ENCODE results near the gene RASGRF1.

RASGRF1 gene

DNA sequence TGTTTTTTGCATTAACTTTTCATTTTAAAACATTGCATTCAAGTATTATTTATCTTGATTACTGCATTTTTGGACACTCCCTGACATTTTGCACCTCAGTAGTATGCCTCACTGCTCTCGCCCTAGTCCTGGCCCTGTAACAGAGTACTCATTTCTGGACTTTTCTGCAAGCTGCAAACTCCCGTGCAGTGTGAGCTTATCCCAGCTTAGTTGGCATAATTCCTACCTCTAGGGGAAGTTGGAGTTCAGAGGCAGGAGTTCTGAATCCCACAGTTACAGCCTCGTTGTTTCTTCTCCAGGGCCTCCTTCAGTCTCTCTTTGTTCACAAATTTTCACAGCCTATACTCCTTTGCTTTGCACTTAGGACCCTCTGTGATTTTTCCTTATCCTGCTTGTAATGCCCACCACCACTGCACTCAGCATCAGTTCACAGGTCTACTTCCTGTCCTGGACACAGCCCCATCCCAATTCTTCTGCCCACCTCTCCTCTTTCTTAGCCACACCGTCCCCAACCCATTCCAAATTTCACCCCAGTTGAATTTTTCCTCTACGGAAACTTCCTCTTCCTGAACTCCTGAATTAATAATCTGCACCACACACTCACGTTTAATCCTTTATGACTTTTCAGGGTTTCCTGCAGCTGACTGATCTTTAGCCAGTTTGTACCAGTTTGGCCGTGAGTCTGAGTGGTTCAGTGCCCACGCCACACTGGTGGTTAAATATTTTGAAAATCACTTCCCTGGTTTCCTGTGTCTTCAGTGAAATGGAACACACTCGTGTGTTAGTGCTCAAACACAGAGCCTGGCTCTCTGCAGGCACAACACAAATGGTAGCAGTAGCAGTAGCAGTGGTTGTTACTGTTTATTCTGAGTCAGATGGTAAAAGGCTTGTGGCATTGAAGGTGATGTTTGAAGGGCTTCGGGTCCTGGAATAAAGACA, 139.4 kb downstream of the RASGRF1 start:
- no peak for DNase-seq (ENCODE audit: low read depth)

DNA sequence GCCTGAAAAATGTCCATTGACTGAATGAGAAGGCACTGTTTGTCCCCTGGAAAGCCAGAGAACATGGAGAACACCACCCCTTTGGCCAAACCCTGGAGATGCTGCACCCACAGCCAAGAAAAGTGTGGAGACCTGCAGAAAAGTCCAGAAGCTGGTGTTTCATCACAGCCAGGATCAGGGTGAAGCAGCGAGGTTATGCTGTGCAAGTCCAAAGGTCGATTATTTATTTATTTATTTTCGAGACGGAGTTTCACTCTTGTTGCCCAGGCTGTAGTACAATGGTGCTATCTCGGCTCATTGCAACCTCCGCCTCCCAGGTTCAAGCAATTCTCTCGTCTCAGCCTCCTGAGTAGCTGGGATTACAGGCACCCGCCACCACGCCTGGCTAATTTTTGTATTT, 140.2 kb downstream of the RASGRF1 start:
- DNase-seq (ENCODE audit: low read depth) = no peak

DNA sequence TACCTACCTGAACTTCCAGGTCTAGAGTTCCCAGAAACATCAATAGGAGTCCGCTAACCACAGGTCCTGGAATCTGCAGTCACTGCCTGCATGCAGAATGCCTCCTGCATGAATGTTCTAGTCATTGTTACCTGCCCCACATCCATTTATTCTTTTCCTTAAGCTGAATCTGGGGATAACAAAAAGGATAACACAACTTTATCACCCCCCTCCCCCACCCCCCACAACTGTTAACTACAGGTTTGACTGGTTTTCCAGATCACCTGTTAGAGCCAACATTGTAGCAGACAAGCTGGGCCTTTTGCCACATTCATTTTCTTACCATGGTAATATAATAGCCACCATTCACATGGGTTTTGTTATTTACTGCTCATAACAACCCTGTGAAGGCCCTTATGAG, 141.1 kb downstream of the RASGRF1 start:
- no peak for DNase-seq (ENCODE audit: low read depth)

DNA sequence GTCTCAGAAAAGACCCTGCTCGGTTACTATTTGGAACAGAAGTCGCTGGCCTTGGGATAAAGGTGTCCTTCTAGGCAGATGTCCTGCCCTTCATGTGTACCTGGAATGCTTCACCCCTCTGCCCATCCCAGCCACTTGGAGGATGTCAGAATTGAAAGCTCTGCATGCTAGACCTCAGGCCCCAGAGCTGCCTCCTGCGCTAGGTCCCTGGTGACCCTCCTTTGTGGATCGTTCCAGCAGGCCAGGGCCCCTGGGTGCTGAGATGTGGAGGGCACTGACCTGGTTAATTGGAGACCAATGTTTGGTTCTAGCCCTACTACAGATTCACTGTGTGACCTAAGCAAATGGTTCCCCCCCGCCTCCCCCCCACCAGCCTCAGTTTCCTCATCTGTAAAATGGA, 143.1 kb downstream of the RASGRF1 start:
- no peak for DNase-seq (ENCODE audit: low read depth)

DNA sequence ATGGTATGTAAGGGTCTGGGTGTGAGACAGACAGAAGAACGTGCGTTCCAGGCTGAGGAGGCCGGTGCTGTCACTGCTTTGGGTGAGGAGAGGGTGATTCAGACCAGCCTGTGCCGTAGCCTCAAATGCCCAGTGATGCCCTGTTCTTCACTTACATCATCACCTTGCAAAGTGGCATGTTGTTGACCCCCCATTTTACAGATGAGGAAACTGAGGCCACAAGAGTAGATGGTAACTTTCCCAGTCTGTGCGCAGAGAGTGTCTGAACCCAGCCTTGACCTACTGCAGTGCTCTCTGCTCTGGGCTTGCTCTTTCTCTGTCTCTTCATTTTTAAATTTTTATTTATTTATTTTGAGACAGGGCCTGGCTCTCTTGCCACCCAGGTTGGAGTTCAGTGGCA, 144.1 kb downstream of the RASGRF1 start:
- no peak for DNase-seq (ENCODE audit: low read depth)

DNA sequence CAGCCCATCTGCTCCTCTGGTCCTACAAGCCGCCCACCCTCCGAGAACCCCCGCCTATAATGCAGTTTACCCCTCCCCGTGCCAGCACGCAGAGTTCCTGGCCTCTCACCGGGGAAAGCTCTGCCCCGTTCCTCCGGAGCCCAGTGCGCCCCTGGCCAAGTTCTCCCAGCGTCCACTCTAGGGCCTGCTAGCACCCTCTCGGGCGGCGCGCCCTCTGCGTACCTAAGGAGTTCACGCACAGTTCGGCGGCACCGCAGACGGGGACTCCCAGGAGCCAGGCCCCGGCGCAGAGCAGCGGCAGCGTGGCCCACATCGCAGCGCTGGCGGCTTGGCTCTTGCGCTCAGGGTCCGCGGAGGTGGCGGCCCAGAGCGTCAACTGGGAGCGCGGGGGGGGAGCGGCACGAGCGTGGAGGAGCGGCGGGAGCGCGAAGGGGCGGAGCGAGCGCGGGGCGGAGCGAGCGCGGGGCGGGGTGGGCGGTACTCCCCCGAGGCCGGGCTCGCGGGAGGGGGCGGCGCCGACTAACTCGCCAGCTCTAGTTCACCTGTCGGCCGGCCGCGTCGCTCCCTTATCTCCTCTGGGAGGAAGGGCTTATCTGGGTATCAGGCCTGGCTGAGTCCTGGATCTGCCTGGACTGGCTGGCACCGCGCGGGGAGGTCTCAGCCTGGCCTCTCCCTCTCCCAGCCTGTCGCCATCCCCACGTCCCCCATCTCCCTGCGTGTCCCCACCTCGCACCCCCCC, 145.7 kb downstream of the RASGRF1 start, which contains the start of gene CTSH:
CTSH (minus strand) TSS at position 378 of the 739 bp plus-strand sequence; CDS start at position 313, 65 bp downstream.
- peak; percentile 59 for DNase-seq (ENCODE audit: low read depth)

DNA sequence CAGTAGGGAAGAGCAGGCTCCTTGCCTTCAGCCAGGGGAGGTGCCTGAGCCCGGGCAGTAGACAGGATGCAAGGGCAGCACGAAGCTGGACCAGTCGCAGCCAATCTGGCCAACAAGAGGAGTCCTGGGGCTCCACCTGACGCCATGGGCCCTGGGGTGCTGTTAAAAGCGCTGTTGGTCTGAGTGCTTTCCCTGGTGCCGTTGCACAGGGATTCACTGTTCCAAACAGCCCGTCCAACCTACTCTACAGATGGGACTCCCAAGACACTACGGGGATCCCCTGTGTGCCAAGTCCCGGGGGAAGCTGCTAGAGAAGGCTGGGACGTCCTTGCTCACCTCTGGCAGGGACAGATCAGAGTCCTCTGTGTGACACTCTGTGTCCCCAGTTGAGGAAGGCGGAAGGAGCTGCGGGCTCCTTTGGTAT, 146.4 kb downstream of the RASGRF1 start:
- DNase-seq (ENCODE audit: low read depth) = no peak

DNA sequence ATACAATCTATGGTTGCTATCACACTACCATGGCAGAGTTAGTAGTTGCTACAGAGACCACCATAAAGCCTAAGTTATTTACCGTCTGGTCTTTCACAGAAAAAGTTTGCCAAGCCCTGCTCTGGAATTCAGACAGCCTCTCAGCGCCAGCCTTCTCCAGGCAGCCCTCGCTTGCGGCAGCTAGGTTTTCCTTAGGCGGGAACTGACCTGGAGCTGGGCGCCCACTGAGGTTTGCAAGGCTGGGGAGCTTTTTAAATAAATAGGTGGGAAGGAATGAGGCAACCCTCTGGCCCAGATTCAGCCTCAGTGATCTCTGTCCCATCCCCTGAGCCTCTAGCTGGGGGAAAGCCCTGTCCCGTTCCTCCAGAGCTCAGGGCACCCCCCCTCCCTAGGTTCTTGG, 146.9 kb downstream of the RASGRF1 start:
- DNase-seq (ENCODE audit: low read depth) = no peak

DNA sequence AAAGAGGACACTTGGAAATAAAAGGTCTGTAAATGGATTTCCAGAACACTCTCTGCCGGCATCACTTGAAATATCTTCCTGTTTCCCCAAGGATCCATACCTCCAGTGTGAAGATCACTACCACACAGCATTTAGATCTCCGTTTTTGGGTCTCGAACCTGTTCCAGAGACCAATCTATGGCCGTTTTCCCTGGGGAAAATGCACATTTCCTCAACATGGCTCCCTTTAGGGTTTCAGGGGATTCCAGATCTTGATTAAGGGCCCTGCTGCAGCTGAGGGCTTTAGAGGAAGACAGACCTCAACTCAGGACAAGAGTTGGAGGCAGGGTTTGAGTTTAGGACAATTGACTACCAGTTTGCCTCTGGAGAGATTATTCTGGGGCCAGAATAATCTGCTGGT, 147.8 kb downstream of the RASGRF1 start:
- DNase-seq (ENCODE audit: low read depth) = no peak

DNA sequence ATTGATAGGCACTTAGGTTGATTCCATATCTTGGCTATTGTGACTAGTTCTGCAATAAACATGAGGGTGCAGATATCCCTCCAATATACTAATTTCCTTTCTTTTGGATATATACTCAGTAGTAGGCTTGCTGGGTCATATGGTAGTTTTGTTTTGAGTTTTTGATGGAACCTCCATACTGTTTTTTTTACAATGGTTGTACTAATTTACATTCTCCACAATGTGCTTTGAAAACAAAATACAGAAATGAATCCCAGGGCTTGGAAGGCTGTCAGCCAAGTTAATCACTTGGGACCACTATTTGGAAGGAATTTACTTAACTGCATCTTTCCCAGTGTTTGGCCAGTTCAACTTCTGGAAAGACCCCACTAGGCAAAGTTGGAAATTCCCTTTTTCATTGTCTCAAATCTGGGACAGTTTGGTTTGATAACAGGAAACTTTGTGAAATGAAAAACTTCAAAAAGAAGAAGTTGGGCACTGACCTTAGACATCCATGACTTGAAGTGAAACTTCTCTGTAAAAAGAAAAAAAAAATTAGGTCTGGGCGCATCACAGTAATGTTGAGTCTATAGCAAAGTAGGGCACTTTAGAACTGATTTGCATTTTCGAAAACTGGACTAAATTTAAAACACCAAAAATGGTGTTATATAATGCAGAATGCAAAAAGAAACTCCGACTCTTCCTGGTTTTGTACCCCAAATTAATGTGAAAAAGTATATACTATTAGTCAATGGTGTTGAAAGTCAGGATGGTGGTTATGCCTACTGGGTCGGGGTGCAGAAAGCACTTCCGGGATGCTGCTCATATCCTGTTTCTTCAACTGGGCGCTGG, 151.7 kb downstream of the RASGRF1 start:
- DNase-seq (ENCODE audit: low read depth) = no peak

DNA sequence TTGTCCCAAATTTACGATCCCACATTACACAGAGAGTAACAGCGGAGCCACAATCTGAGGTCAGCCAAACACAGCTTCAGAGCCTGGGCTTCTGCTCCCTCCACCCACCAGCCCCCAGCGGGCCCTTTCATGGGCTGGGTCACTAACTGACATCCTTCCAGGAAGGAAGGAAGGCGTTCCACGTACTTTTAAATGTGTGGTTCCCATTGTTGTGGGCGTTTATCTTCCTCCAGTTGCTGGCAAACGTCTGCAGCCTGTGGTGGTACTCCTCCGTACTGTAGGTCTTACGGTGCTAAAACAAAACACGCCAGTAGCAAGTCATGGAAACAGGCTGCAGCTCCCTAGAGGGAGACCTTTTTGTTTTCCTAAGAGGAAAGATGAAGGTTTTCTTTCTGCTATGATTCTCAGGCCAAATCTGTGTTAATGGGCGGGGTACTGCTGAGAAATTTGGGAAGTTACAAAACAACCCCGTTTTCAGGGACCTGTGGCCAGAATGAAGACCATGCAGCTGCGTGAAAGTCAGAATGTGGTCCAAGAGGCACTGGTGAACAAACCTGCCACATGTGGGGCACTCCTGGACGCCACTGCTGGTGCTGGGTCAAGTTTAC, 153.3 kb downstream of the RASGRF1 start:
- no peak for DNase-seq (ENCODE audit: low read depth)

DNA sequence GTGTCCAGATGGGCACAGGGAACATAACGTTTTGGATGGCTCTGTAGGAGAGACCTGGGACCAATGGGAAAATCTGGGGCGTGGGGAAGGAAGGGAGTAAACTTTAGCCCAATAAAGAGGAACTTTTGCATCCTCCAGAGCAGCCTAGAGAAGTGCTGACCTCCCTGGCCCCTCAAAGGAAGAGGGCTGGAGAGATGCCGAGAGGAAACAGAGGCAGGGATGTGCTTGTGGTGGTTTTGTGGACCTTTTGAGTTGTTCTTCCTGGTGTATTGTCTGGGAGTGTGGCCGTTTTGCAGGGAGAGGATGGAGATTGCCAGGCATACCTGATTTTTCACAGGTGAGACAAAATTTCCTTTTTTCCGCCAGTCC, 155.9 kb downstream of the RASGRF1 start:
- no peak for DNase-seq (ENCODE audit: low read depth)

DNA sequence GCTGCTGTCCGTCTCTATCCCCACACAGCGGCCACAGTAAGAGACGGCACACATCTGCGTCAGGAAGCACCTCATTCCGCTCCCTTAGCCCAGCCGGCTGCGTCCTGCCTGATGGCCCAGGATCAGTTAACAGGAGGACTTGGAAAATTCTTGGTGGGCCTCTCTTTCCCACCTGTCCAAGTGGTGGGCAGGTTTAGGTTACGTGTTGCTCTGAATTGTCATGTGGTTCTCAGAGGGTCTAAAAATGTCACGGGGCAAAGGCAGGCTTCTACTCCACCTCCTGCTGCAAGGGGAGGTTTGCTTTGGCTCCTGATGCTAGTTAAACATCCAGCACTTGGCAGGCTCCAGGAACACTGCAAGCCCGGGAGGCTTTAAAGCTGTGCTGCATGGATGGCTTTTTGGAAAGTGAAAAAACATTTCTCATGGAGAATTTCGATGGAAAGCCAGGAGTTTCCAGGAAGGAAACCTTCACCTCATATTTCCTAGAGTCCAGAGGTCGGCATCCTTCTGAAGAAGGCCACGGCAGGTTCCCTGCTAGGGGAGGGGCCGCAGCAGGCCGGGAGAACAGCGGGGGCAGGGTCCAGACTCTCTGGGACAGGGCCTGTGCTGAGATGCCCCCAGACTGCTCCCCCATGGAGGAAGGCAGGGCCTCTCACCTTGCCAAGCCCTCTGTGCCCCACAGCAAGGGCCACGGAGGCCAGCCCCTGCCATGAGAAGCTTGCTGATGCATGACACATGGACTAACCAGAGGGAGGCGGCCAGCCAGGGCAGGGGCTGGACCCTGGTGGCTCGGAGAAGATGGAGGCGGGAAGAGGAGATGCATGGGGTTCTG, 156.5 kb downstream of the RASGRF1 start:
- DNase-seq (ENCODE audit: low read depth) = no peak

DNA sequence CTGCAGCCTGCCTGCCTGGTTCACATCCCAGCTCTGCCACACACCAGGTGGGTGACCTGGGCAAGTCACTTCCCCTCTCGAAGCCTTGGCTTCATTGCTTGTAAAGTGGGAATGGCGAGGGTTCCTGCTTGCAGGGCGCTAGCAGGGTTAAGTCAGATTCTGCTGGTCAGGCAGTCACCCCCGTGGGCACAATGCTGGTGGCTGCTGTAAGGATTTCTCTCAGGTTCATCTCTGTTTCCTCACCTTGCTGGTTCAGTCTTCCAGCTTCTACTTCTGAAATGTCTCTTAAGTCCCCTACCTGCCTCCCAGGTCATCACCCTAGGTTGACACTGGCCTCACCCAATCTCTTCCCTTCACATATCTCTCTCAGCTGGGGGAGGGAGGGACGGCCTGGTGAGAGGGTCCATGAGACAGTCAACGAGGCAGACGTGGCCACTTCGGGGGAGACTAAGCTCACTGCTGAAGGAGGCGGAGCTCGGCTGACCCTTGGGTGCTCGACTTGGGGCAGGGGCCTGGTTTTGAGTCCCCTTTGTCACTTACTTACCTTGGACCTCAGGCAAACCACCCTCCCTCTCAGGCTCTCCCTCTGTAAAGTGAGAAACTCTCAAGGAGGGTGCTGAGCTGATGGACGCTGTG, 157.3 kb downstream of the RASGRF1 start:
- DNase-seq (ENCODE audit: low read depth) = no peak

DNA sequence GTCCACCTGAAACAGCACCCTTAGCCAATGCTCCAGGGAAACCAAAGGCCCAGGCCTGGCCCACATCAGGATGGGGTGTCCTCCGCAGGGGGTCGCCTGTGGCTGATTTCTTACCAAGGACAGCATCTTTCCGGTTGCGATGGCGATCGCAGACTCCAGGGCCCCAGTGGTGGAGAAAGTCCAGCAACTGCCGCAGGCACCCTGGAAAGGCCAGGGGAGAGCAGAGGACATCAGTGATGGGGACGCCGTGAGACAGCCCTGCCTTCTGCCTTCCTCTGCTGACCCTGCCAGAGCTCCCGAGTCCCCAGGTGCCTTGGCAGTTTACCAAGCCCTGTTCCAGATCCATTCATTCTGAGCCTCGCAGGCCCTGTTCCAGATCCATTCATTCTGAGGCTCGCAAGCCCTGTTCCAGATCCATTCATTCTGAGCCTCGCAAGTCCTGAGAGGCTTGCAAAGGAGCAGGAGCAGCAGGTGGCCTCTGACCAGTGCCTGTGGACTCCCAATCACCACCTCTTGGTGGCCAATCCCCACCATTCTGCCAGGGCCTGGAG, 158.2 kb downstream of the RASGRF1 start:
- DNase-seq (ENCODE audit: low read depth) = no peak

DNA sequence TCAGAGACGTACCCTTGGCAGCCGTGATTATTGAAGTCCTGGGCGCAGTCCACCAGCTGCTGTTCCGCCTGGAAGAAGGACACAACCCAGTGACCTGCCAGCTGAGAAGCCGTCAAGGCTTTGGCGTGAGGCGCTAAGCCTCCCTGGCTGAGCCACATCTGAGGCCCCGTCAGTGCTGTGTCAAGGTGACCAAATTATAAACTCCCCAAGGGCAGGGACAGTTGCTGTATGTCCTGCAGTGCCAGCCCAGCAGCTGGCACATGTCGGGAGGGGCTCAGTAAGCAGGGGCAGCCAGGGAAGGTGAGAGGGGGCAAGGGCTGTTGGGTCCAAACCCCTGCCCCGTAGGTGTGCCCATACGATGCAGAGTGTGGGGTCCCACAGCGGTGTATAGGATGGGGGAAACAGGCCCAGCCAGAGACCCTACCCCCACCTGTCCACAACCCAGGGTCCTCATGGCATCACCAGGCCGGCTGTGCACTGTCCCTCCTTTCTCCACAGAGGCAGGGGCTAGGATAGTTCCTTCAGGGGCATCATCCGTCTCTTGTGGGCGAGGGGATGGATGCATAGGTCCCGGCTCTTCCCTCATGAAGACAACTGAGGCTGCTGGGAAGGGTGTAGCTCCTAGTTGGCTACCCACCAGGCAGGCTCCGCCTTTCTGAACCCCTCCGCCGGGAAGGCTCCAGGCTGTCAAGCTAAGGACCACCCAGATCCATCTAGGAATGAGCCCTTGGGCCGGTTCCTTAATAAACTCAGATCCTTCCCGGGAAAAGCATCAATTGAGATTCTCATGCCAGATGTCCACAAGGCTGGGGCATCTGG, 158.9 kb downstream of the RASGRF1 start:
- DNase-seq (ENCODE audit: low read depth) = no peak

DNA sequence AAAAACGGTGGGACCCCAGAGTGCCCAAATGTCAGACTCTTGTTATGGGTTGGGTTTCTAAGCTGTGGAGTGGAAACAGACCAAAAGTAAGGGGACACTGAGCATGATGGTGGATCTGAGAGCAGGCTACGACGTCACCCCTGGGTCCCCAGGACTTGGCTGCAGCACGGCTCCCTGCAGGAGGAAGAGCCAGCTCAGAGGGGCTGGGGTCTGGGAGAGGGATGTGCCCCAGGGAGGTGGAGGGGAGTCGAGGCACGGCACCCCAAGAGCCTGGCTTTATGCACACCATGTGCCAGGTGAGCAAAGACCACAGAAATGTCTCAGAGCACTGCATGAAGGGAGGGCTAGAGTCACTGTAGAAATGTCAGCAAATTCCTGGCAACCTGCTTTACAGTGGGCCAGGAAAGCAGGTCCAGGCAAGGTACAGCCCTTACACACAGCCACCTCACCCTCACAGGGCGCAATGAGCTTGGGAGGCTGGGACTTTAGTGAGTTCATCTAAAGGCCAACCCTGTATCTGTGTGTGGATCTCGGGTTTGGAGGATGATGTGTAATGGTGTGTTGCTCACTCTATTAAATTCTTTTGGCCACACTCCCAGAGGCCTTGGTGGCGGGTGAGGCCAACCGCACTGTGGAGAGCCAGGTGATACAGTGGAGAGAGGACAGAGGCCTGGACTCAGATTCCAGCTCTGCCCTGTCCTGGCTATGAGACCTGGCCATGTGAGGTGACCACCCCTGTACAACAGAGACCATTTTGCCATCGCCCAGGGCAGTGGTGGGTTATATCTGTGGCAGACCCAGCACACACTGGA, 159.8 kb downstream of the RASGRF1 start:
- no peak for DNase-seq (ENCODE audit: low read depth)

DNA sequence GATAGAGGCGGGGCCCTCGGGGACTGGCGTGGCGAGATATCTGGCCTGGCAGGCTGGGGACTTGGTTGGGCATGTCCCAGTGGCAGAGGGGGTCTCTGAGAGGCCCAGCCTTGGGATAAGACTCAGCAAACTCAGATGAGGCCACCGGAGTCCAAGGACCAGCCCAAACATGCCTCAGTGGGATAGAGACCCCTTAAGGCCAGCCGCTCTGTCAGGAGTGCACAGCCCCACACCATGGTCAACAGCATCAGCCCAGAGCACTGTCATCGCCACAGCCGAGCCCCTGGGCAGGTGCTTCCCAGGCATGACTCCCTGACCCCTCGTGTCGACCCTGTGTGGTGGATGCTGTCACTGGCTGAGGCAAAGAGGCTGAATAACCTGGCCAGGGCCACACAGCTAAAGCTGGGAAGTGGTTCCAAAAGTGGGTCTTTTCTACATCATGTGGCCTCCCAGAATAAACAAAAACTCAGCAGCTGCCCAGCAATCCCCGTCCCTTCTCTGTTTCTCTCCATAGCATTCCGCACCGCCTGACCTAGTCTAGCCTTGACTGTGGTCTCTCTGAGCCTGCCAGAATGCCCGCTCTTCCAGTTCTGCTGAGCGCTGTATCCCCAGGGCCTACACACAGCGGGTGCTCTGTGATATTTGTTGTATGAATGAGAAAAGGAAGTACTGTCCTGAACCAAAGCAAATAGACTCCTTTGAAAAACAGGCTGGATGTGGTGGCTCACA, 160.9 kb downstream of the RASGRF1 start:
- DNase-seq (ENCODE audit: low read depth) = no peak

Measured in stimulated activated CD8-positive, alpha-beta memory T cell treated with anti-CD3 and anti-CD28 coated beads, Interleukin-12 subunit alpha, Interleukin-12 subunit beta, amount 100 ng/mL, for 4 hours (primary cell).